NK-92 (cell line): ENCODE data around the gene NATD1.
A peak's percentile ranks its signal among the peaks of the same experiment; 100 is the strongest.

Experiments used
- DNase-seq: peaks from one replicate; lab custom pipeline; 2025; ENCODE audit not compliant: unreplicated experiment; lab: John Stamatoyannopoulos, UW

The NATD1 gene

GRCh38 chr17:21218101-21218500 lies 35.1 kb downstream of the NATD1 start:
- DNase-seq = no peak

GRCh38 chr17:21217346-21217745 lies 35.9 kb downstream of the NATD1 start:
- no peak for DNase-seq

- DNase-seq = no peak
These were observed 37.3 kb downstream of the NATD1 start for GRCh38 chr17:21215935-21216334.

- DNase-seq = no peak
These were observed 38.3 kb downstream of the NATD1 start for GRCh38 chr17:21214777-21215541.

GRCh38 chr17:21214015-21214776 lies 39.0 kb downstream of the NATD1 start, which contains the start of gene TMEM11:
TSS of gene TMEM11 (minus strand) at chr17:21214161. CDS start at chr17:21214152, 9 bp downstream.
- peak; percentile 46 for DNase-seq

GRCh38 chr17:21213638-21214014 lies 39.6 kb downstream of the NATD1 start:
- DNase-seq = no peak

GRCh38 chr17:21212826-21213637 lies 40.2 kb downstream of the NATD1 start:
- DNase-seq = no peak

- no peak for DNase-seq
These were observed 41.3 kb downstream of the NATD1 start for GRCh38 chr17:21211825-21212479.

GRCh38 chr17:21210411-21211076 lies 42.7 kb downstream of the NATD1 start:
- DNase-seq = no peak

GRCh38 chr17:21209511-21210175 lies 43.6 kb downstream of the NATD1 start:
- no peak for DNase-seq

- no peak for DNase-seq
These were observed 44.9 kb downstream of the NATD1 start for GRCh38 chr17:21208352-21208751.

GRCh38 chr17:21204935-21205334 lies 48.3 kb downstream of the NATD1 start:
- no peak for DNase-seq

- no peak for DNase-seq
These were observed 50.7 kb downstream of the NATD1 start for GRCh38 chr17:21202512-21202911.

- no peak for DNase-seq
These were observed 51.3 kb downstream of the NATD1 start for GRCh38 chr17:21201874-21202273.

GRCh38 chr17:21201298-21201595 lies 52.0 kb downstream of the NATD1 start:
- DNase-seq = no peak

GRCh38 chr17:21200590-21201297 lies 52.5 kb downstream of the NATD1 start:
- no peak for DNase-seq

- no peak for DNase-seq
These were observed 53.4 kb downstream of the NATD1 start for GRCh38 chr17:21199856-21200255.

GRCh38 chr17:21199311-21199710 lies 53.9 kb downstream of the NATD1 start:
- no peak for DNase-seq

GRCh38 chr17:21198411-21198810 lies 54.8 kb downstream of the NATD1 start:
- no peak for DNase-seq
